NOMO-1 treated with DMSO at 0.1 percent for 48 hours (cell line): ENCODE data around the gene DNAJC3.
"Not testable (repeated sequence)": the region's sequence is repeated elsewhere in the genome, so short reads cannot be mapped to it uniquely, and the experiment has no call there.

Experiments
- DNase-seq: peaks from one replicate; lab custom pipeline; 2025; ENCODE audit not compliant: unreplicated experiment; lab: John Stamatoyannopoulos, UW

DNAJC3 gene

DNA sequence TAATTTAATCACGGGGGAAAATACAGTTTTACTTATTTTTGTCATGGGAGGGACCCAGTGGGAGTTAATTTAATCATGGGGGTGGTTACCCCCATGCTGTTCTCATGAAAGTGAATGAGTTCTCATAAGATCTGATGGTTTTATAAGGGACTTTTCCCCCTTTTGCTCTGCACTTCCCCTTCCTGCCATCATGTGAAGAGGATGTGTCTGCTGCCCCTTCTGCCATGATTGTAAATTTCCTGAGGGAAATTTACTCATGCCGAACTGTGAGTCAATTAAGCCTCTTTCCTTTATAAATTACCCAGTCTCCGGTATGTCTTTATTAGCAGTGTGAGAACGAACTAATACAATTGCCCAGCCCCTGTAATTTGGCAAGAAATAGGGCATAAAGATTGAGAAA, 35.9 kb downstream of the DNAJC3 start:
- DNase-seq, result not testable (repeated sequence)

- DNase-seq, result no peak
These were observed 36.7 kb downstream of the DNAJC3 start for GRCh38 chr13:95713651-95714050.

DNA sequence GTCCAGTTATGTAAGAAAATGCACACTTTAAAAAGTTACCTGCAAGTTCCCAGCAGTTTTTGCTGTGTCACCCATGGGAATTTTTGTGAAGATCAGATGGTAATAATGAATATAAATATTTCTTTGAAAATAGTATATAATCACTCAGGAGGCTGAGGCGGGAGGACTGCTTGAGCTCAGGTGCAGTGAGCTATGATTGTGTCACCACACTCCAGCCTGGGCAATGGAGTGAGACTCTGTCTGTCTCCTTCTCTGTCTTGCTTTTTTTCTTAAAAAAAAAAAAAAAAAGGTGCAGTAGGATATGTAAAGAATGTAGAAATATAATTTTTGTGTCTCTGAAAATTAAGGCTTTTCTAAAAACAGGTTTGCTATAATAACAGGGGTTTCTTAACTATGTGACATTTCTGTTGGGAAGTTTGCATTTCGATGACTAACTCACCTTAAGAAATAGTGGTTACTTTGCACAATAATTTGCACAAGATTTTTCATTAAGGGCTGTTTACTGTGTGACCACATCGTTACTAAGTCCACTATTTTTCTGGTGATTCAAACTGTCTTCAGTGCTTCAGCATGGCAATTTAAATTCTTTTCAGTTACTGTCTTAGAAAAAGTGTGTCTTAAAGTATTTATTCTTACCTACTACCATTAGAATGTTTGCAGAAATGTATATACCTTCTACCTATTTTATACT, 37.3 kb downstream of the DNAJC3 start:
- DNase-seq, result peak; percentile 89

DNA sequence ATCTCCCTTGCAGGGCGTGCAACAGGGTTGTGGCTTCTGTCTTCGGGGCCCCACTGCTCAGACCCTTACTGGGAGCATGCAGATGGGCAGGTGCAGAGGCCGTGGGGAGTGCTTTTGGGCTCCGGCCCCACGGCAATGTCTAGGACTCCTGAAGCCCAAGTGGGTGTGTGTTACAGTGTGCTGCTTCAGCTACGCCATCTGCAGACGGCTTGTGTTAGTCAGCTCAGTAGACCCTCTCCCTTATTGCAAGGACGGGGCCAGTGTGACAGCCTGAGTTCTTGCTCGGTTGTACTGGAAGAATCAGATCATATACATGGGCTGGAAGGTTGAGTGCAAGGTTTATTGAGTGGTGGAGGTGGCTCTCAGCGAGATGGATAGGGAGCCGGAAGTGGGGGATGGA, 39.3 kb downstream of the DNAJC3 start:
- DNase-seq, result no peak

- DNase-seq, result no peak
These were observed 45.3 kb downstream of the DNAJC3 start for GRCh38 chr13:95722241-95722640.

DNA sequence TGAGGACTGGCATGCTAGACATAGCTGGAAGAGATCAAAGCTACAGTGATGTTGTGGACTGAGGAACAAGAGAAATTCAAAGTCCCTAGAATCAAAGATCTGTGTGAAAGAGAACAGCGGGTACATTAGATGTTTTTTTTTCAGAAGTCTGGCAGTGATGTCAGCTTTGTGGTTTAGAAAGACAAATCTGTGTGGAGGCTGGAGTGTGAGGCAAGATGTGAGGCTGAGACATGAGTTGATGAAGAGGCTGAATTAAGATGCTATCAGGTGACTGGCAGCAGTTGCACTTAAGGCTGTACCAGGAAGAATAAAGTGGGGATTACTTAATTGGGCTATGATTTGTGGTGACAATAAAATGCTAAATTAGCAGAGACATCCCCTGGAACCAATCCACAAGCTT, 46.5 kb downstream of the DNAJC3 start:
- no peak for DNase-seq

GRCh38 chr13:95724252-95724651, 47.3 kb downstream of the DNAJC3 start:
- DNase-seq, result no peak

GRCh38 chr13:95726876-95727275, 49.9 kb downstream of the DNAJC3 start:
- DNase-seq, result no peak

- no peak for DNase-seq
These were observed 52.0 kb downstream of the DNAJC3 start for GRCh38 chr13:95728957-95729356.

GRCh38 chr13:95734124-95734523, 57.2 kb downstream of the DNAJC3 start:
- no peak for DNase-seq

DNA sequence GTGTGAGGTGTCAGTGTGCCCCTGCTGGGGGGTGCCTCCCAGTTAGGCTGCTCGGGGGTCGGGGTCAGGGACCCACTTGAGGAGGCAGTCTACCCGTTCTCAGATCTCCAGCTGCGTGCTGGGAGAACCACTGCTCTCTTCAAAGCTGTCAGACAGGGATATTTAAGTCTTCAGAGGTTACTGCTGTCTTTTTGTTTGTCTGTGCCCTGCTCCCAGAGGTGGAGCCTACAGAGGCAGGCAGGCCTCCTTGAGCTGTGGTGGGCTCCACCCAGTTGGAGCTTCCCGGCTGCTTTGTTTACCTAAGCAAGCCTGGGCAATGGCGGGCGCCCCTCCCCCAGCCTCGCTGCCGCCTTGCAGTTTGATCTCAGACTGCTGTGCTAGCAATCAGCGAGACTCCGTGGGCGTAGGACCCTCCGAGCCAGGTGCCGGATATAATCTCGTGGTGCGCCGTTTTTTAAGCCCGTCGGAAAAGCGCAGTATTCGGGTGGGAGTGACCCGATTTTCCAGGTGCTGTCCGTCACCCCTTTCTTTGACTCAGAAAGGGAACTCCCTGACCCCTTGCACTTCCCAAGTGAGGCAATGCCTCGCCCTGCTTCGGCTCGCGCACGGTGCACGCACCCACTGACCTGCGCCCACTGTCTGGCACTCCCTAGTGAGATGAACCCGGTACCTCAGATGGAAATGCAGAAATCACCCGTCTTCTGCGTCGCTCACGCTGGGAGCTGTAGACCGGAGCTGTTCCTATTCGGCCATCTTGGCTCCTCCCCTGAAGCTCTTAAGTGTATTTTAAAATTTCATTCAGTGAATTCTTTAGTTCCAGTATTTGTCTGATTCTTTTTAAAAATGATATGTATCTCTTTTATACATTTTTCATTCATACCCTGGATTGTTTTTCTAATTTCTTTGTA, 63.4 kb downstream of the DNAJC3 start:
- not testable (repeated sequence) for DNase-seq

DNA sequence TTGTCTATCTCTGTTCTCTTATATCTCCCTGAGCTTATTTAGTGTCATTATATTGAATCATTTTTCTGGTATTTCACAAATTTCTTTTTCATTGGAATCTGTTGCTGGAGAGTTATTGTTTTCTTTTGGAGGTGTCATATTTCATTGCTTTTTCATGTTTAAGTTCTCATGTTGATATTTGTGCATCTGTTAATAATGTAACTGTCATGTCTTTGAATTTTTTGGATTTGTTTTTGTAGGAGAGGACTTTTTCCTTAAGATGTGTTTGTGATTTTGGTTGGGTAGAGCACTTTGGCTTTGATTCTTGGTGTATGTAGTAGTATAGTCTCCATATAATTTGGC, 64.0 kb downstream of the DNAJC3 start:
- DNase-seq, result no peak

DNA sequence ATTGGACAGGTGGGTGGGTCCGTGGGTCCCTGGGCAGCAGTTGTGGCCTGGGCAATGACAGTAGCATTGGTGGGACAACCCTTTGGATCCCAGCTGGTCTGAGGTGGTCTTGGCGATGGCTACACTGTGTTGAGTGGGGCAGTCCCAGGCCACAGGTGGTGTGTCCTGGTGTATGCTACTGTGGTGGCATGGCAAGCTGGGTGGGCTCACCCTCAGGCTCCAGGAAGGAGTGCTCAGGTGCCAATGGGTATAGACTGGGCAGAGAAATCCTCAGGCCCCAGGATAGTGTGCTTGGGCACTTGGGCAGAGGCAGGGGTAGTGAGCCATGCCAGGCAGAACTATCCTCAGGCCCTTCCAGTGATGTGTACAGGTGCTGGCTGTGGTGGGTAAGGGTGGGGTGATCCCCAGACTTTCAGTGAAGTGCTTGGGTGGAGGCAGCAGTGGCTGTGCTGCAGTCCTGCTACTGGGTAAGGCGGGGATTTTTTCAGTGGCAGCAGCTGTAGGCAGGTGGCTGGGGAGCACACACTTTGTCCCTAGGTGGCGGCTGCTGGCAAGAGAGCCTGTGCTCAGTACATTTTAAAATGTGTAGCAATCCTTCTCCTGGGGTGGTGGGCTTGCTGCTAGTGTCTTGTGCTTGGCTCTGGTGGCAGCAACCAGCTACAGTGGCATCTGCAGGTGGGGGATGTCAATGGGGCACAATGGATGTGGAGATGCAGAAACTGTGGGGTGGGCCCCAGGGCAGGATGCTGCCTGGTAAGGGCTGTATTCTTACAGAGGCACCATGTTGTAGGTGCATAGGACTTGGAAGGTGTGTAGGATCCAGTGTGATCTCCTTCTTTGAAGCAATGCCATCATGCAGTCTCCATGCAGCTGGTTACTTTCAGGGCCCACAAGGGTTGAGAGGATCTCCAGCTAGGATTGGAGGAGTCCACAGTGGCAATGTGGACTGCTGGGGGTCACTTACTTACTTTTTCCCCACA, 64.9 kb downstream of the DNAJC3 start:
- DNase-seq, result no peak

DNA sequence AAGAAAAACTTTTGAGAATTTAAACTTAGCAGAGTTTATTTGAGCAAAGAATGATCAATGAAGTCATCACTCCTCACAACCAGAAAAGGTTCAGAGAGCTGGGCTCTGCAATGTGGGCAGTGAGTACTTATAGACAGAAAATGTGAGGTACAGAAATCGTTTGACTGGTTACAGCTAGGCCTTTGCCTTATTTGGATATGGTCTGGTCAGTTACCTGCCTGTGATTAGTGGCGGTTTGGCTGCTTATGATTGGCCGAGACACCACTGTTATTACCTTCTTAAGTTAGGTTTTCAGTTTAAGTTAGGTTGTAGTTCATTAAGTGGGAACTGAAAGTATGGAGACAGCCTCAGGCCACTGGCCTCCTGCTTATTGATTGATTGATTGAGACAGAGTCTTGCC, 66.3 kb downstream of the DNAJC3 start:
- no peak for DNase-seq

DNA sequence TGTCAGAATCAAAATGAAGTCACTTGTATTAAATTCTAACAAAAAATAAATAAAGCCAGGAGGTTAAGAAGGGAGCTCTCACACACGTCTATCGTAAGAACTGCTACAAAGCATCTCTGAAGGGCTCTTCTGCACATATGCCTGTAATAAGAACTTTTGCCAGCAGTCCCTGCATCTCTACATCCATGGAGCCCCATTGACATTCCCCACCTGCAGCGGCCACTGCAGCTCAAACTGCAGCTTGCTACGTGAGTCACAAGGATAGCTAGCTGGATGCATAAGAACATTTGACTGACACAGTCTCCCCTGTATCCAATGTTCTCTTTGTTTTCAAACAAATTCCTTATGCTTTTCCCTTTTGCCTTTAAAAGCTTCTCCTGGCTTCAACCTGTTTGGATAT, 68.3 kb downstream of the DNAJC3 start:
- DNase-seq, result no peak

DNA sequence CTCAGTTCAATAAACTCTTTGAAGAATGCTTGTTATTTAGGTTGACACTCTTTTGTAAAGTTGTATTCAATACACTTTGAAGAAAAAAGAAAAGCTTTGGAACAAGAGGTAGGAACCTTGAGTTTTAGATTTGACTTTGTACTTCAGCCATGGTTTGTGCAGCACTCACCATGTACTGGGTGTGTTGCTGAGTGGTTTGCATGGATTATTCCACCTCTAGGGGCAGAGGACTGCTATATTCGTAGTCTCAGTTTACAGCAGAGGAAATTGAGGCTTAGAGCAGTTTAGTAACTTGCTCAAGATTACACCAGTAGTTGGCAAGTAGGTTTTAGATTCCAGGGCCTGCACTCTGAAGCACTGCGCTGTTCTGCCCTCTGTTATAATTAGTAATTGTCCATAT, 68.8 kb downstream of the DNAJC3 start:
- DNase-seq, result no peak

GRCh38 chr13:95749545-95749944, 72.6 kb downstream of the DNAJC3 start:
- no peak for DNase-seq

DNA sequence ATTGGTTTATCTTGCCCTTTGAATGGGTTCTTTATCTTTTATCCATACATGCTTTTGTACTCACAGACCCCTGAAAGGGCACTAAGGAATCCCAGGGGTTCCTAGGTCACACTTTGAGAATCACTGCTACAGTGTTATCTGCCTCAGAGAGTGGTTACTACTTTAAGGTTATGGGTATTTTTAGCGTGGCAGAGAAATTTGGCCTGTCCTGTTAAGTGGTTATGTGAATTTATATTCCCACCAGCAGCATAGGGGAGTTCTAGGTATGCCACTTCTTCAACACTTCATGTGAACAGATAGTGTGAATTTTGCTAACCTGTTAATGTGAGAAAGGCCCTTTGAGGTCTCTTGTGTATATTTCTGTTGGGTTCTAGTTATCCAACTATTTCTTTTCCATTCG, 75.7 kb downstream of the DNAJC3 start:
- no peak for DNase-seq

DNA sequence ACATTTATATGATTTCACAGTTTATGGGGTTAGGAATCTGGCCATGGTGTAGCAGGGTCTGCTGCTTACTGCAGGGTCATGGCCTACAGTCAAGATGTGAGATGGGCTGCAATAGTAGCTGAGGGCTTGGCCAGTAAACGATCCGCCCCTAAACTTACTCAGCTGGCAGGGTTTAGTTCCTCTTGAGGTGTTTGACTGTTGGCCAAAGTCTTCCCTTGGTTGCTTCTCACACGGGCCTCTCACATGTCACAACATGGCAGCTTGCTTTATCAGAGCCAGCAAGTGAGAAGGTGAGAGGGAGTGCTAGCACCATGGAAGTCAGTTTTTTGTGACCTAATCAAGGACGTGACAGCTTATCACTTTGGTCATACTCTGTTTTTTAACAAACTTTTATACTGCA, 77.1 kb downstream of the DNAJC3 start:
- no peak for DNase-seq

- DNase-seq, result no peak
These were observed 79.1 kb downstream of the DNAJC3 start for GRCh38 chr13:95756072-95756471.

- not testable (repeated sequence) for DNase-seq
These were observed 85.7 kb downstream of the DNAJC3 start for GRCh38 chr13:95762626-95763025.
